Lower leg skin (tissue), 4 donors: Measurements from ENCODE around the gene C6orf141. TPM values are rescaled to one million over a fixed set of nuclear protein-coding genes. Genes with fewer than 3 reads are reported as not detected.
"Not testable (repeated sequence)": the region's sequence is repeated elsewhere in the genome, so short reads cannot be mapped to it uniquely, and the experiment has no call there.

ENCODE experiments used
- DNase-seq, 2 donors: peaks; one replicate each; pipeline ENCODE4 v3.0.0-alpha.2; 2019; ENCODE audit warnings: low spot score in 2 of 2
- H3K4me3 ChIP-seq: fragments of 200-600 bp; sonication (generic); 2 replicates; pipeline ENCODE4 v1.5.1; 2017; ENCODE audit warnings: mild to moderate bottlenecking, low read depth; ENCODE audit not compliant: poor library complexity, severe bottlenecking
- CTCF ChIP-seq, 3 donors: fragments of 450-650 bp; IDR thresholded peaks; one replicate each; pipeline ENCODE4 v1.5.1; 2016; ENCODE audit warnings: antibody characterized with exemption in 3 of 3, mild to moderate bottlenecking in 3 of 3, moderate library complexity in 2 of 3
- POLR2A ChIP-seq, 2 donors: fragments of 450-650 bp; IDR thresholded peaks; one replicate each; pipeline ENCODE4 v1.6.1; 2016 to 2017; ENCODE audit warnings: antibody characterized with exemption in 2 of 2, mild to moderate bottlenecking in 1 of 2, moderate library complexity in 1 of 2
- WGBS, 2 donors: methylation state at CpG; one replicate each; pipeline ENCODE4 v1.1.5; 2018; 5-methylcytosine and 5-hydroxymethylcytosine counted together
- intact Hi-C: fragments of 100-400 bp; cut with DNase I; formaldehyde crosslinking; loops from one replicate; pipeline ENCODE4 v1.15.0; 2023; ENCODE audit warnings: low total_unique reads
- total RNA-seq, 4 donors: library from RNA; depleted of rRNA; stranded (reverse); fragments of >200 nt; gene quantifications; one replicate each; pipeline ENCODE4 v1.1.0, GENCODE V29; 2016

Gene C6orf141
- total RNA-seq, 4 donors from 2014 or later: 4.2 to 25.6 (median 9.5) TPM

DNA sequence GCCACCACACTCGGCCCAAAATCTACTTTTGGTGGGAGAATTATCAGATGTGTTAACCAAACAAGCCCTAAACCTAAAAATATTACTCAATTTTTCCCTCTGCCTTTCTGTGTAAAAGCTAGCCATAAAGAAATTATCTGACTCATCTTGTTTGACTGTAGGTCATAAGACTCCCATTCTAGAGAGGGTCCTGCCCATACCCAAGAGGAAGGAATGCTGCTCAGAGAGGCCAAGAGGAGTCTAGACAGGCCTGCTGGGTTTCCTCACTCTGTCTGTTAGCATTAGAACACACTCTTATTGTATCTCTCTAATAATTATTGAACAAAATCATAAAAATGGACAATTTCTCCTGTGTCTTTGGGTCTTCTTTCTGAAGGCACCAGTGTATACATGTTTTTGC, 26.1 kb downstream of the C6orf141 start:
- H3K4me3 ChIP-seq: no peak overlapping the region
- TF ChIP-seq CTCF (IDR thresholded peaks at IDR 0.05) (no peak), POLR2A (IDR thresholded peaks at IDR 0.05) (no peak)
- intact Hi-C loops: no loop called here
- DNase-seq: no peak
- 92 to 100% methylated on average over 1 of the region's 1 CpG for WGBS, 2 donors

DNA sequence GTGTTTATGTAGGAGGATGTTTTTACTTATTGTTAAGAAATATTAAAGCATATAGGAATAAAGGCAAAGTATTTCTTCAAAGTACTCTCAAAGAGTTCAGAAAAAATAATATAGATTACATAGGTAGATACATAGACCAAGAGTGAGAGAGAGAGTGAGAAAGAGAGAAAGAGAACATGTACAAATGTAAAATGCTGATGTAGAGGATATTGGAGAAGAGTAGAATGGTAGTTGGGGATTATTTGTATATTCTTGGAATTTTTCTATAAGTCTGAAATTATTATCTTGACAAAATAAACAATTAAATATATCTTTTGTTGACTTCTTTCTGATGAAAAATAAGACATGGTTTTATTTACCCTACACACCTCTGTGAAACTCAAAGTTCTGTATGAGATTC, 29.2 kb downstream of the C6orf141 start:
- no peak overlapping the region for H3K4me3 ChIP-seq
- no peak for DNase-seq
- intact Hi-C loops: no loop called here
- TF ChIP-seq CTCF (IDR thresholded peaks at IDR 0.05) (no peak), POLR2A (IDR thresholded peaks at IDR 0.05) (no peak)

DNA sequence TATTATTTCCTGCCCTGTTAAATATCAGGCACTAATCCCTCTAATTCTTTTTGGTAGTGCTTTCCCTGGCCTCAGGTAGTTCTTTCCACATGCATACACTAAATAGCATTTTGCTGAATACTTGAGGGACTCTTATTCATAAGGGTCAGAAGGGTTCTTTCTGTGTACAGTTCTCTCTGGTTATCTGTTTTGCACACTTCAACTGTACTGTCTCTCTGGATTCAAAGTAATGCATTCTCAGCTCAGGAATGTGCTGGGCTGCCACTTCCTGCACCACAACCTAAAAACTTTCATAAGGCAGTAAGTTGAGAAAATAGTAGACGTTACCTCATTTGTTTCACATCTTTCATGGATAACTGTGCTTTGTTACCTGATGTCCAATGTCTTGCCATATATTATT, 32.1 kb downstream of the C6orf141 start:
- WGBS, 2 donors: 73 to 77% methylated on average over 1 of the region's 1 CpG
- DNase-seq: no peak
- H3K4me3 ChIP-seq: no peak overlapping the region
- TF ChIP-seq CTCF (IDR thresholded peaks at IDR 0.05) (no peak), POLR2A (IDR thresholded peaks at IDR 0.05) (no peak)
- intact Hi-C loops: no loop called here

DNA sequence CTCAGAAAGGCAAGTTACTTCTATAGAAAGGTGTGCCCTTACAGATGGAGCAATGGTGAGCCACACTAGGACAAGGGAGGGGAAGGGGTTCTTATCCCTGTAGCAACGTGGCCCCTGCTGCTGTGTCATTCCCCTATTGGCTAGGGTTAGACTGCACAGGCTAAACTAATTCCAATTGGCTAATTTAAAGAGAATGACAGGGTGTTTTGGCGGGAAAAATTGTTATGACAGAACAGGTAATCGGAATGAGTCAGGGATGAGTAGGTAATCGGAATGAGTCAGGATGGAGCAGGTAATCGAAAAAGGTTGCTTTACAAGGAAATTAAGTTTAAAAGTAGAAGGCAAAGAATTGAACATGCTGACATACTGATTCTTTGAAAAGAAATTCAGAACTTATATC, 36.8 kb downstream of the C6orf141 start:
- intact Hi-C loops: not testable (repeated sequence)

More for the DNA sequence above, 36.8 kb downstream of the C6orf141 start:
- not testable (repeated sequence) for DNase-seq, H3K4me3 ChIP-seq
- WGBS, 2 donors: 84 to 86% methylated on average over 5 of the region's 5 CpGs

Other genes with a start within 250 kb of the C6orf141 start
- 10 to 100 TPM; 14.9 to 16.9 (median 15.9) TPM for gene MMUT, start 87.4 kb upstream of the C6orf141 start, total RNA-seq
- 1 to 10 TPM; 2.5 to 4.3 (median 2.8) TPM for gene CENPQ, start 87.3 kb upstream of the C6orf141 start, total RNA-seq
- not detected for gene GLYATL3, start 50.7 kb upstream of the C6orf141 start, total RNA-seq
- not detected for gene RHAG, start 86.2 kb downstream of the C6orf141 start, total RNA-seq
- under 1 TPM in 2 of 4 donors, not detected in 2; 0.81 to 0.91 TPM for gene CRISP2, start 162.9 kb downstream of the C6orf141 start, total RNA-seq
- 10 to 100 TPM in 1 of 4 donors, 1 to 10 TPM in 3; 4.1 to 17.0 (median 5.9) TPM for gene CRISP3, start 193.7 kb downstream of the C6orf141 start, total RNA-seq
- gene PGK2, start 236.6 kb downstream of the C6orf141 start, total RNA-seq: not detected